ENCODE measurements around the gene ANKRD44.

DNA sequence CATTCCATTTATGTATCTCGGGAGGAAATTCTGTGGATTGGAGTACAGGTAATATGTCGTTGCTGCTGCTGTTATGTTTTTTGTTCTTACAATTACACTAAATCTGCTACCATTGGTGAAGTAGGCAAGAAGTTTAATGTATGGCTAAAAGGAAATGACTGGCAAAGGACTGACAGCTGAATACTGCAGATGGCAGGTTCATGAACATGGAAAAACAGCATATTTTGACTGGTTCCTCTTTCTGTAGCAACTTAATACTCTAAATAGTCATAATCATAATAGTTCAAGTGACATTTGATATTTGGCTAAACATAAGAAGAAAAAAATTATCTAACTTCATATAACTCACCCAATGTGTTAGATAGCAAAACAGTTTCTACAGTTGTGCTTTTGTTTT is 299.6 kb downstream of the ANKRD44 start:
- TF ChIP-seq CTCF (IDR thresholded peaks at IDR 0.05) = no peak
- no peak for TF ChIP-seq POLR2AphosphoS5 (IDR thresholded peaks at IDR 0.05)

Measured in gastroesophageal sphincter (tissue), 3 donors.